ENCODE data around the gene LUZP1. TPM values are rescaled to one million over a fixed set of nuclear protein-coding genes. Genes with fewer than 3 reads are reported as not detected.

Gene LUZP1
- total RNA-seq, 1 donor from 2014 or later, result 29.9 TPM

DNA sequence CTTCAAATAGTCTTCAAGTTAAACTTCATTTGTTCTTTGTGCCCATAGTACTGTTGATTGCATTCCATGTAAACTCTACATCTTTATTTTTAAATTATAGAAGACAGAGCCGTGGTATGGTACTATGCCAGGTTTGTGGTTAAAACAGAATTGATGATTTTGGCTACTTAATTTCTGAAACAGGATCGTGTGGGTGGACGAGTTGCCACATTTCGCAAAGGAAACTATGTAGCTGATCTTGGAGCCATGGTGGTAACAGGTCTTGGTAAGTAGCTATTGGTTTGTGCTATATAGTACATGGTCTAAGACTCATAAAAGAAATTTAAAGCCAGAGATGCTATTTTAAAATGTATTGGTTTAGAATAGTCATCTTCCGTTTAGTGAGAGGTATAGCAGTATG is 111.4 kb downstream of the LUZP1 start:
- Histone ChIP-seq H3K36me3 (peaks cover 85% of the 10 kb centered on the region), H3K4me3 (no peak overlapping the region), H3K9me3 (replicated peaks) (no peaks in the 10 kb centered on the region), H3K27ac (replicated peaks) (no peak overlapping the region), H3K4me1 (no peaks in the 10 kb centered on the region), H3K27me3 (ENCODE audit: low read depth) (no peaks in the 10 kb centered on the region)
- no peak for DNase-seq
- intact Hi-C loops (cut with micrococcal nuclease), result no loop called here
- TF ChIP-seq, protein P1, sequence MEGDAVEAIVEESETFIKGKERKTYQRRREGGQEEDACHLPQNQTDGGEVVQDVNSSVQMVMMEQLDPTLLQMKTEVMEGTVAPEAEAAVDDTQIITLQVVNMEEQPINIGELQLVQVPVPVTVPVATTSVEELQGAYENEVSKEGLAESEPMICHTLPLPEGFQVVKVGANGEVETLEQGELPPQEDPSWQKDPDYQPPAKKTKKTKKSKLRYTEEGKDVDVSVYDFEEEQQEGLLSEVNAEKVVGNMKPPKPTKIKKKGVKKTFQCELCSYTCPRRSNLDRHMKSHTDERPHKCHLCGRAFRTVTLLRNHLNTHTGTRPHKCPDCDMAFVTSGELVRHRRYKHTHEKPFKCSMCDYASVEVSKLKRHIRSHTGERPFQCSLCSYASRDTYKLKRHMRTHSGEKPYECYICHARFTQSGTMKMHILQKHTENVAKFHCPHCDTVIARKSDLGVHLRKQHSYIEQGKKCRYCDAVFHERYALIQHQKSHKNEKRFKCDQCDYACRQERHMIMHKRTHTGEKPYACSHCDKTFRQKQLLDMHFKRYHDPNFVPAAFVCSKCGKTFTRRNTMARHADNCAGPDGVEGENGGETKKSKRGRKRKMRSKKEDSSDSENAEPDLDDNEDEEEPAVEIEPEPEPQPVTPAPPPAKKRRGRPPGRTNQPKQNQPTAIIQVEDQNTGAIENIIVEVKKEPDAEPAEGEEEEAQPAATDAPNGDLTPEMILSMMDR (IDR thresholded peaks at IDR 0.05; ENCODE audit: borderline replicate concordance), result no peak

DNA sequence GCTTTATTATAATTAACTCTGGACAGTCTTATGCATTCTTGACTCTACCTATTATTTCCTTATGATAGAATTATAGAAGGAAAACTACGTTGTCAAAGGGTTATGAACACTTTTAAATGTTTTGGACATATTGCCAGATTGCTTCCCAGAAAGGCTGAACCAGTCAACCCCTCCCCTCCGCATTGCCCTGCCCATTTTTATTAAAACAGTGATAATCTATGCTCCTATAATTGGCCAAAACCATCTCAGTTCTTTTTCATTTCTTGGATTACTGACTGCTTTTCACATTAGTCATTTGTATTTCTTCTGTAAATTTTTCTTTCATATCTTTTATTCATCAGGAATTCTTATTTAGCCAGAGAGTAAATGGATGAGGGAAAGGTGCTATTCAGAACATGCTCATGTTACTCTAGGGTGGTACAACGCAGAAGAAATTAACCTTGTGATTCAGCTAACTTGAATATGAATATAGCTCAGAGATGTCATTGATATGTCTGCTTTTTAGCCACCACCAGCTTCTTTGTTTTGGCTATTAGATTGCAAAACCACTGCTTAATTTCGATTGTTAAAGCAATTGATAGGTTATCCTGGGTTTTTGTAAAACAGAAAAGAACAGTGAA is 117.3 kb downstream of the LUZP1 start:
- TF ChIP-seq, protein P1 (IDR thresholded peaks at IDR 0.05; ENCODE audit: borderline replicate concordance), result no peak
- intact Hi-C loops (cut with micrococcal nuclease), result no loop called here
- DNase-seq, result no peak
- peaks cover 40% of the 10 kb centered on the region for H3K36me3 ChIP-seq
- no peaks in the 10 kb centered on the region for H3K9me3 ChIP-seq (replicated peaks)
- no peaks in the 10 kb centered on the region for H3K27me3 ChIP-seq (ENCODE audit: low read depth)
- H3K4me1 ChIP-seq, result peaks cover 16% of the 10 kb centered on the region
- H3K4me3 ChIP-seq, result no peak overlapping the region
- H3K27ac ChIP-seq (replicated peaks), result no peak overlapping the region

DNA sequence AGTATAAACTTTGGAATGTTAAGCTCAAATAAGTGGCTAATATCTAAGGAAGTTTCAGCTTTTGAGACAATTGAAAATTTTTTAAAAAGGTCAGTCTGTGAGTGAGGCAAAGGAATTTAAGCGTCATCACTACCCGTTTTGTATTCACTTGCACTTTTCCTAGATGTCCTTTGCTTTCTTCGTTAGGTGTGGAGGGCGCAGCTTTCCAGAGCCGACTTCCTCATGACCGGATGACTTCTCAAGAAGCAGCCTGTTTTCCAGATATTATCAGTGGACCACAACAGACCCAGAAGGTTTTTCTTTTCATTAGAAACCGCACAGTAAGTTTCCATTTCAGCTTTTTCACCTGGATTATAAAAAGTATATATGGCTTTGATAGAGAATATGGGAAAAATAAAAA is 118.5 kb downstream of the LUZP1 start:
- no peak for DNase-seq
- Histone ChIP-seq H3K27me3 (ENCODE audit: low read depth) (no peaks in the 10 kb centered on the region), H3K4me1 (peaks cover 16% of the 10 kb centered on the region), H3K9me3 (replicated peaks) (no peaks in the 10 kb centered on the region), H3K36me3 (peaks cover 33% of the 10 kb centered on the region), H3K27ac (replicated peaks) (no peak overlapping the region), H3K4me3 (no peak overlapping the region)
- TF ChIP-seq, protein P1 (IDR thresholded peaks at IDR 0.05; ENCODE audit: borderline replicate concordance), result no peak
- intact Hi-C loops (cut with micrococcal nuclease), result no loop called here

DNA sequence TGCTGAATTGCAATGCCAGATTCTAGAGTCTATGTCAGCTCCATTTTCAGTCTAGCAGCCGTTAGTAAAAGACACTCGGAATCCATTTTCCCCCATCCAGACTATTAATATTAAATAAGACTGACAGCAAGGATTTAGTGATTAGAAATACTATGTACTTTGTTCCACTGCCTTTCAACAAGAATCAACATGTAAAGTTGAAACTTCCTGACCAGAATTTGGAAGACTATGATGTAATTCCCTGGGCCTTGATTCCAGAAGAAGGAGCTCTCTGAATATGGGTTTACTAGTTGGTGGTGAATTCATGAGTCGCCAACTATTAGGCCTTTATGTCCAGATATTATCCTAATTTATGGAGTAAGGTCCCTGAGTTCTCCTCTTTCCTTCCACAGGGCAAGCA is 124.6 kb downstream of the LUZP1 start:
- H3K27me3 ChIP-seq (ENCODE audit: low read depth), result no peaks in the 10 kb centered on the region
- TF ChIP-seq, protein P1 (IDR thresholded peaks at IDR 0.05; ENCODE audit: borderline replicate concordance), result no peak
- no peak for DNase-seq
- H3K4me1 ChIP-seq, result peaks cover 21% of the 10 kb centered on the region
- H3K4me3 ChIP-seq, result no peak overlapping the region
- H3K27ac ChIP-seq (replicated peaks), result no peak overlapping the region
- no peaks in the 10 kb centered on the region for H3K9me3 ChIP-seq (replicated peaks)
- H3K36me3 ChIP-seq, result no peaks in the 10 kb centered on the region
- intact Hi-C loops (cut with micrococcal nuclease), result no loop called here

DNA sequence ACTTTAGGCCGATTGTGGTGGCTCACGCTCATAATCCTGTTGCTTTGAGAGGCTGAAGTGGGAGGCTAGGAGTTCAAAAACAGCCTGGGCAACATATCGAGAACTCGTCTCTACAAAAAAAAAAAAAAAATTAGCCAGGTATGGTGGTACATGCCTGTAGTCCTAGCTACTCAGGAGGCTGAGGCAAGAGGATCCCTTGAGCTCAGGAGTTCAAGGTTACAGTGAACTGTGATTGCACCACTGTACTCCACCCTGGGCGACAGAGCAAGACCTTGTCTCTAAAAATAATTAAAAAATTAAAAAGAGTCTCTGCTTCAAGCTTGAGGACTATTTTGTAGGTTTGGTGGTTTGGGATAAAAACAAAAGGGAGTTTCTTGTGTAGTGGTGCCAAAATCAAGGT is 128.1 kb downstream of the LUZP1 start:
- intact Hi-C loops (cut with micrococcal nuclease), result no loop called here
- Histone ChIP-seq H3K36me3 (no peaks in the 10 kb centered on the region), H3K9me3 (replicated peaks) (no peaks in the 10 kb centered on the region), H3K27me3 (ENCODE audit: low read depth) (no peaks in the 10 kb centered on the region), H3K4me1 (peaks cover 23% of the 10 kb centered on the region), H3K27ac (replicated peaks) (no peak overlapping the region), H3K4me3 (no peak overlapping the region)
- no peak for DNase-seq
- TF ChIP-seq, protein P1 (IDR thresholded peaks at IDR 0.05; ENCODE audit: borderline replicate concordance), result no peak

All from left ventricle myocardium inferior (tissue), 1 donor.